ENCODE results near the gene SERINC5.
A peak's percentile ranks its signal among the peaks of the same experiment; 100 is the strongest.

GRCh38 chr5:80206282-80206681 is 49.6 kb downstream of the SERINC5 start:
- TF ChIP-seq CTCF (conservative IDR thresholded peaks at IDR 0.05; ENCODE audit: low read depth, low read length): no peak
- no peak for TF ChIP-seq MAFK (IDR thresholded peaks at IDR 0.05; ENCODE audit: low read depth, low read length)
- no peak for TF ChIP-seq MXI1 (IDR thresholded peaks at IDR 0.05; ENCODE audit: borderline replicate concordance, low read depth, low read length)
- TF ChIP-seq POLR2A (IDR thresholded peaks at IDR 0.05; ENCODE audit: low read depth, low read length): peak; percentile 28; the same call in 1 of the 2 replicates
- no peak for TF ChIP-seq ELK1 (IDR thresholded peaks at IDR 0.05; ENCODE audit: borderline replicate concordance, low read depth, low read length)
- no peak for TF ChIP-seq RFX5 (IDR thresholded peaks at IDR 0.05; ENCODE audit: low read depth, low read length)
- peak; percentile 69; the same call in 1 of the 2 replicates for TF ChIP-seq CEBPB (IDR thresholded peaks at IDR 0.05; ENCODE audit: low read depth, low read length)
- no peak for TF ChIP-seq RAD21 (IDR thresholded peaks at IDR 0.05; ENCODE audit: low read length)
- TF ChIP-seq BHLHE40 (IDR thresholded peaks at IDR 0.05; ENCODE audit: low read depth, low read length): no peak
- TF ChIP-seq SMC3 (IDR thresholded peaks at IDR 0.05; ENCODE audit: low read depth, low read length): no peak
- TF ChIP-seq USF2 (IDR thresholded peaks at IDR 0.05; ENCODE audit: low read depth, low read length): no peak
- no peak for TF ChIP-seq RCOR1 (IDR thresholded peaks at IDR 0.05; ENCODE audit: insufficient replicate concordance, low read length)
